Stimulated activated CD4-positive, alpha-beta T cell treated with anti-CD3 and anti-CD28 coated beads, Interleukin-1b, Interleukin-23, amount 100 ng/mL, for 24 hours (primary cell): ENCODE results near the gene CIROP.

Experiments used
- DNase-seq, 4 experiments: peaks; one replicate each; pipeline ENCODE4 v3.0.0-alpha.2; 2020; ENCODE audit warnings: low read depth in 4 of 4, low spot score in 1 of 4

CIROP gene

GRCh38 chr14:23104591-23105347 lies at the start of gene CIROP:
Gene CIROP (minus strand): TSS chr14:23104989. CDS start chr14:23104920, 69 bp downstream.
- no peak for DNase-seq

GRCh38 chr14:23153851-23154796 lies 49.3 kb upstream of the CIROP start:
- no peak for DNase-seq

- no peak for DNase-seq
Measured at GRCh38 chr14:23151342-23151741, 46.6 kb upstream of the CIROP start.

GRCh38 chr14:23149745-23150144 lies 45.0 kb upstream of the CIROP start:
- DNase-seq: no peak

GRCh38 chr14:23148591-23149249 lies 43.9 kb upstream of the CIROP start:
- no peak for DNase-seq

- no peak for DNase-seq
Measured at GRCh38 chr14:23147676-23148075, 42.9 kb upstream of the CIROP start.

- no peak for DNase-seq
Measured at GRCh38 chr14:23146980-23147379, 42.2 kb upstream of the CIROP start.

GRCh38 chr14:23146351-23146910 lies 41.6 kb upstream of the CIROP start:
- DNase-seq: no peak

- DNase-seq: no peak
Measured at GRCh38 chr14:23145794-23146350, 41.1 kb upstream of the CIROP start.

GRCh38 chr14:23143911-23144310 lies 39.1 kb upstream of the CIROP start:
- DNase-seq: no peak

GRCh38 chr14:23142826-23143225 lies 38.0 kb upstream of the CIROP start:
- DNase-seq: no peak

- DNase-seq: no peak
Measured at GRCh38 chr14:23141706-23142444, 37.1 kb upstream of the CIROP start.

GRCh38 chr14:23140371-23140770 lies 35.6 kb upstream of the CIROP start:
- no peak for DNase-seq

- DNase-seq: no peak
Measured at GRCh38 chr14:23139874-23140273, 35.1 kb upstream of the CIROP start.

GRCh38 chr14:23137813-23138535 lies 33.2 kb upstream of the CIROP start:
- no peak for DNase-seq

GRCh38 chr14:23137192-23137812 lies 32.5 kb upstream of the CIROP start:
- no peak for DNase-seq

GRCh38 chr14:23136566-23137133 lies 31.9 kb upstream of the CIROP start:
- no peak for DNase-seq

GRCh38 chr14:23132970-23133369 lies 28.2 kb upstream of the CIROP start:
- DNase-seq: no peak

- DNase-seq: no peak
Measured at GRCh38 chr14:23131482-23131881, 26.7 kb upstream of the CIROP start.
